ENCODE measurements around the gene WFDC5.

Gene WFDC5

GRCh38 chr20:45115386-45115774 lies 406 bp upstream of the WFDC5 start:
- no peak for DNase-seq (ENCODE audit: low spot score)

- DNase-seq (ENCODE audit: low spot score), result no peak
Measured at GRCh38 chr20:45113865-45114264, 1.1 kb downstream of the WFDC5 start.

GRCh38 chr20:45112754-45113153 lies 2.2 kb downstream of the WFDC5 start:
- no peak for DNase-seq (ENCODE audit: low spot score)

GRCh38 chr20:45111799-45112471 lies 3.0 kb downstream of the WFDC5 start:
- DNase-seq (ENCODE audit: low spot score), result peak; percentile 22

GRCh38 chr20:45111285-45111684 lies 3.7 kb downstream of the WFDC5 start:
- DNase-seq (ENCODE audit: low spot score), result no peak

- DNase-seq (ENCODE audit: low spot score), result no peak
Measured at GRCh38 chr20:45110301-45110700, 4.7 kb downstream of the WFDC5 start.

GRCh38 chr20:45109634-45110033 lies 5.3 kb downstream of the WFDC5 start:
- no peak for DNase-seq (ENCODE audit: low spot score)

GRCh38 chr20:45105317-45105716 lies 9.7 kb downstream of the WFDC5 start:
- no peak for DNase-seq (ENCODE audit: low spot score)

GRCh38 chr20:45104786-45105185 lies 10.2 kb downstream of the WFDC5 start:
- no peak for DNase-seq (ENCODE audit: low spot score)

- no peak for DNase-seq (ENCODE audit: low spot score)
Measured at GRCh38 chr20:45103072-45103471, 11.9 kb downstream of the WFDC5 start.

- no peak for DNase-seq (ENCODE audit: low spot score)
Measured at GRCh38 chr20:45101333-45101850, 13.6 kb downstream of the WFDC5 start.

GRCh38 chr20:45100563-45101245 lies 14.3 kb downstream of the WFDC5 start, which contains the start of gene KCNS1:
Gene KCNS1 (minus strand): TSS chr20:45101127. CDS start chr20:45099236, 1,891 bp downstream.
- DNase-seq (ENCODE audit: low spot score), result no peak

- no peak for DNase-seq (ENCODE audit: low spot score)
Measured at GRCh38 chr20:45098103-45098773, 16.7 kb downstream of the WFDC5 start.

- DNase-seq (ENCODE audit: low spot score), result peak; percentile 44
Measured at GRCh38 chr20:45097485-45098102, 17.4 kb downstream of the WFDC5 start.

GRCh38 chr20:45096781-45097180 lies 18.2 kb downstream of the WFDC5 start:
- DNase-seq (ENCODE audit: low spot score), result no peak

GRCh38 chr20:45095805-45096238 lies 19.2 kb downstream of the WFDC5 start:
- DNase-seq (ENCODE audit: low spot score), result peak; percentile 74

- DNase-seq (ENCODE audit: low spot score), result no peak
Measured at GRCh38 chr20:45094864-45095574, 20.0 kb downstream of the WFDC5 start.

GRCh38 chr20:45094201-45094600 lies 20.8 kb downstream of the WFDC5 start:
- no peak for DNase-seq (ENCODE audit: low spot score)

- DNase-seq (ENCODE audit: low spot score), result no peak
Measured at GRCh38 chr20:45092898-45093297, 22.1 kb downstream of the WFDC5 start.

- no peak for DNase-seq (ENCODE audit: low spot score)
Measured at GRCh38 chr20:45091366-45091765, 23.6 kb downstream of the WFDC5 start.

- no peak for DNase-seq (ENCODE audit: low spot score)
Measured at GRCh38 chr20:45090481-45090880, 24.5 kb downstream of the WFDC5 start.

- no peak for DNase-seq (ENCODE audit: low spot score)
Measured at GRCh38 chr20:45088247-45088646, 26.7 kb downstream of the WFDC5 start.

All from CD4-positive, alpha-beta T cell treated with Interleukin-2 at 100 ng/mL for 4 hours (primary cell).